PC-9 (cell line): ENCODE data around the gene POMT1. TPM values are rescaled to one million over a fixed set of nuclear protein-coding genes. Genes with fewer than 3 reads are reported as not detected.

Source experiments
- BruUV-seq: library from RNA; stranded (reverse); fragments of 400-500 nt; replicated peaks from 2 replicates; lab custom pipeline; 2021; lab: Mats Ljungman, UMichigan
- CTCF ChIA-PET: fragments of 300-600 bp; sonication (Branson Sonifier 250); formaldehyde crosslinking; loops from one replicate; lab custom pipeline; 2022; ENCODE audit warnings: antibody characterized with exemption; lab: Charles Lee
- POLR2A ChIA-PET: fragments of 300-600 bp; sonication (Branson Sonifier 250); formaldehyde crosslinking; loops from one replicate; lab custom pipeline; 2022; ENCODE audit warnings: antibody characterized with exemption; ENCODE audit not compliant: unreplicated experiment; lab: Charles Lee
- DNase-seq, 2 experiments: peaks; one replicate each; pipeline versions ENCODE4 v3.0.0 to v3.0.0-alpha.2; 2015 to 2022; ENCODE audit warnings: mixed read lengths in 1 of 2
- H2AFZ ChIP-seq: fragments of 200-600 bp; sonication (generic); 2 replicates; pipeline ENCODE4 v1.8.1; 2017; ENCODE audit warnings: antibody characterized with exemption
- H3F3A ChIP-seq: fragments of 200-600 bp; sonication (generic); 2 replicates; pipeline ENCODE4 v1.8.1; 2017; ENCODE audit warnings: antibody characterized with exemption, mild to moderate bottlenecking, low read depth; ENCODE audit not compliant: insufficient read depth
- H3K27ac ChIP-seq: fragments of 200-600 bp; sonication (generic); 2 replicates; pipeline ENCODE4 v1.6.1; 2016; ENCODE audit warnings: mixed run types
- H3K27me3 ChIP-seq: fragments of 200-600 bp; sonication (generic); 2 replicates; pipeline ENCODE4 v1.6.1; 2016; ENCODE audit warnings: low read depth, mixed run types; ENCODE audit not compliant: insufficient read depth
- H3K36me3 ChIP-seq: fragments of 200-600 bp; sonication (generic); 2 replicates; pipeline ENCODE4 v1.6.1; 2016; ENCODE audit warnings: low read depth, mixed run types
- H3K4me1 ChIP-seq: fragments of 200-600 bp; sonication (generic); replicated peaks from 2 replicates; pipeline ENCODE4 v1.6.1; 2016; ENCODE audit warnings: mixed run types; ENCODE audit not compliant: insufficient read depth
- H3K4me2 ChIP-seq: fragments of 200-600 bp; sonication (generic); 2 replicates; pipeline ENCODE4 v1.6.1; 2017; ENCODE audit warnings: mixed run types
- H3K4me3 ChIP-seq: fragments of 200-600 bp; sonication (generic); 2 replicates; pipeline ENCODE4 v1.6.1; 2016; ENCODE audit warnings: mixed run types
- H3K79me2 ChIP-seq: fragments of 200-600 bp; sonication (generic); 2 replicates; pipeline ENCODE4 v1.6.1; 2017; ENCODE audit warnings: low read depth, mixed run types
- H3K9me2 ChIP-seq: fragments of 200-600 bp; sonication (generic); 2 replicates; pipeline ENCODE4 v1.8.1; 2017; ENCODE audit warnings: mild to moderate bottlenecking; ENCODE audit not compliant: insufficient read depth
- H3K9me3 ChIP-seq: fragments of 200-600 bp; sonication (generic); 2 replicates; pipeline ENCODE4 v1.8.1; 2016; ENCODE audit warnings: low read depth; ENCODE audit not compliant: insufficient read depth
- H4K20me1 ChIP-seq: fragments of 200-600 bp; sonication (generic); 2 replicates; pipeline ENCODE4 v1.8.1; 2017; ENCODE audit not compliant: insufficient read depth
- EZH2 ChIP-seq: fragments of 200-600 bp; sonication (generic); IDR thresholded peaks from 2 replicates; pipeline ENCODE4 v1.8.0; 2017; ENCODE audit warnings: antibody characterized with exemption, low read depth
- intact Hi-C: fragments of 100-400 bp; cut with micrococcal nuclease; formaldehyde crosslinking; loops from one replicate; pipeline ENCODE4 v1.10.0; 2022; ENCODE audit not compliant: unreplicated experiment
- total RNA-seq: library from RNA; stranded (reverse); gene quantifications from 2 replicates; pipeline ENCODE4 v1.2.3, GENCODE V29; 2021
- TF ChIP-seq, protein P1 (sequence below): fragments of 200-600 bp; sonication (generic); conservative IDR thresholded peaks from 2 replicates; pipeline ENCODE4 v1.6.1; 2017; ENCODE audit warnings: mixed run types, antibody characterized with exemption, mild to moderate bottlenecking, moderate library complexity

The POMT1 gene
- total RNA-seq, 1 experiment from 2014 or later, result 35.3 TPM

DNA sequence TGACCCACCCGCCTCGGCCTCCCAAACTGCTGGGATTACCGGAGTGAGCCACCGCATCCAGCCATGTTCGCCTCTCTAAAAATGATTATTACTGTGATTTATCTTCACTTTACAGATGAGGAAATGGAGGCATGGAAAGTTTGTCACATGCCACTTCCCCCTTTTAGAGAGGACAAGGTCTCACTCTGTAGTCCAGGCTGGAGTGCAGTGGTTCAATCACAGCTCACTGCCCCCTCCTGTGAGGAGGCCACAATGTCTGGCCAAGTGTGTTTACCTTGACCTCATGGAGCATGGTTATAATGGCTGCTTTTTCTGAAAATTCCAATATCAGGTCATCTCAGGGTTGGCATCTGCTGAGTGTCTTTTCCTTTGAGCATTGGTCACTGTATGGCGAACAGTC is 49.3 kb downstream of the POMT1 start:
- H4K20me1 ChIP-seq, result no peaks in the 10 kb centered on the region
- TF ChIP-seq EZH2, result no peak
- TF ChIP-seq, protein P1, sequence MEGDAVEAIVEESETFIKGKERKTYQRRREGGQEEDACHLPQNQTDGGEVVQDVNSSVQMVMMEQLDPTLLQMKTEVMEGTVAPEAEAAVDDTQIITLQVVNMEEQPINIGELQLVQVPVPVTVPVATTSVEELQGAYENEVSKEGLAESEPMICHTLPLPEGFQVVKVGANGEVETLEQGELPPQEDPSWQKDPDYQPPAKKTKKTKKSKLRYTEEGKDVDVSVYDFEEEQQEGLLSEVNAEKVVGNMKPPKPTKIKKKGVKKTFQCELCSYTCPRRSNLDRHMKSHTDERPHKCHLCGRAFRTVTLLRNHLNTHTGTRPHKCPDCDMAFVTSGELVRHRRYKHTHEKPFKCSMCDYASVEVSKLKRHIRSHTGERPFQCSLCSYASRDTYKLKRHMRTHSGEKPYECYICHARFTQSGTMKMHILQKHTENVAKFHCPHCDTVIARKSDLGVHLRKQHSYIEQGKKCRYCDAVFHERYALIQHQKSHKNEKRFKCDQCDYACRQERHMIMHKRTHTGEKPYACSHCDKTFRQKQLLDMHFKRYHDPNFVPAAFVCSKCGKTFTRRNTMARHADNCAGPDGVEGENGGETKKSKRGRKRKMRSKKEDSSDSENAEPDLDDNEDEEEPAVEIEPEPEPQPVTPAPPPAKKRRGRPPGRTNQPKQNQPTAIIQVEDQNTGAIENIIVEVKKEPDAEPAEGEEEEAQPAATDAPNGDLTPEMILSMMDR, result no peak
- H3K4me1 ChIP-seq, result 0 out of 2 replicates have a peak, but pooled peaks cover 2% of the 10 kb centered on the region
- CTCF ChIA-PET, result no interaction called here
- H3K9me3 ChIP-seq, result no peaks in the 10 kb centered on the region
- no peak overlapping the region for H3K27ac ChIP-seq
- peaks cover 41% of the 10 kb centered on the region for H3K27me3 ChIP-seq
- intact Hi-C loops, result no loop called here
- no peaks in the 10 kb centered on the region for H3K9me2 ChIP-seq
- H3F3A ChIP-seq, result no peaks in the 10 kb centered on the region
- no peaks in the 10 kb centered on the region for H3K79me2 ChIP-seq
- H2AFZ ChIP-seq, result no peak overlapping the region
- H3K36me3 ChIP-seq, result no peaks in the 10 kb centered on the region
- DNase-seq, result no peak
- no peak overlapping the region for H3K4me3 ChIP-seq
- H3K4me2 ChIP-seq, result no peak overlapping the region
- no TSS peak for BruUV-seq
- POLR2A ChIA-PET, result no interaction called here

DNA sequence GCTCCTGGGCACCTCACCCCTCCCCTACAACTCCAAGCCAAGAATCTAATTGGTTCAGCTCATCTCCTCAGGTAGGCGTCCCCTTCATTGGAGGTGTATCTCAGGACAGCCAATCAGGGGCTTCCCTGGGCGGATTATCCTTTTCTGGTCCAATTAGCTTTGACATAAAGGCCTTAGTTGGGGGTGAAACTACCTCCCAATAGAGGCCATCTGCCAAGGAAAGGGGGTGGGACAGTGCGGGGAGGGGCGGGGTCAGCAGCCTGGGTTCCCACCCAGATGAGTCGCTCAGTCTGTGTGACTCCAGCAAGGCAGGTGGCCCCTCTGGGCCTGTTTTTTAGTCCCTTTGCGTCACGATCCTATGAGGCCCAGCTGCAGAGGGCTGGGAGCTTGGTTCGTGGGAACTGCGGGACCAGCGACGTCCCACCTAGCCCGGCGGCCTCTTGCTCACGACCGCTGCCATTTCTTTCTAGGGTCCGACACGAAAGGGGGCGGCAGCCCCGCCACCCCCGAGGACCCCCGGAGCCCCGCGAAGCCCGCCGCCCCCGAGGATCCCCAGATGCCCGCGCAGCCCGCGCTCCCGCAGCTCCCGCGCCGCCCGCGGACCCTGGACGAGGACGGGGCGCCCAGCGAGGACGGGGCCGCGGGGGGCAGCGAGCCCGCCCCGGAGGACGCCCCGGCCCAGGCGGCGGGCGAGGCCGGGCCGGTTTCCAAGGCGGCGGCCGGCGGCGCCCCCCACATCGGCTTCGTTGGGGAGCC is 51.5 kb downstream of the POMT1 start:
- no peaks in the 10 kb centered on the region for H3F3A ChIP-seq
- no peak for TF ChIP-seq EZH2
- TF ChIP-seq, protein P1, result no peak
- no peaks in the 10 kb centered on the region for H3K4me1 ChIP-seq
- BruUV-seq, result no TSS peak
- H2AFZ ChIP-seq, result no peak overlapping the region
- H3K4me3 ChIP-seq, result no peak overlapping the region
- H3K36me3 ChIP-seq, result no peaks in the 10 kb centered on the region
- H3K27ac ChIP-seq, result no peak overlapping the region
- intact Hi-C loops, result no loop called here
- POLR2A ChIA-PET, result no interaction called here
- H3K9me2 ChIP-seq, result no peaks in the 10 kb centered on the region
- no peak overlapping the region for H3K4me2 ChIP-seq
- CTCF ChIA-PET, result no interaction called here
- no peaks in the 10 kb centered on the region for H3K9me3 ChIP-seq
- H3K79me2 ChIP-seq, result no peaks in the 10 kb centered on the region
- peaks cover 19% of the 10 kb centered on the region for H3K27me3 ChIP-seq
- no peaks in the 10 kb centered on the region for H4K20me1 ChIP-seq
- no peak for DNase-seq

DNA sequence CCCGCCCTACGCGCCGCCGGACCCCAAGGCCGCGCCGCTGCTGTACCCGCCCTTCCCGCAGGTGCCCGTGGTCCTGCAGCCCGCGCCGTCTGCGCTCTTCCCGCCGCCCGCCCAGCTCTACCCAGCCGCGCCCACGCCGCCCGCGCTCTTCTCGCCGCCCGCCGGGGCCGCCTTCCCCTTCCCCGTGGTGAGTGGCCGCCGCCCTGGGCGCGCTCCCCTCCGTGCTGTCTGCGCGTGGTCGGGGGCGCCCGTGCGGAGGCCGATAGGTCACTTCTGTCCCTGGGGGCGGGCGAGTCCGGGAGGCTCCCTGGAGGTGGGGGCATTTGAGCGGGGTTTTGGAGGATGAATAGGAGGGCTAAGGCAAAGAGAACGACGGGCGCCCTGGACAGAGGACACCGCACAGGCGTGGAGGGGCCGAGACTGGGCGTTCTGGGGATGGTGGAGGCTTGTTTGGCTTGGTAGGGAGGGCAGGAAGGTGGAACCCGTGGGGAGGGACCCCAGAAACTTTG is 52.2 kb downstream of the POMT1 start:
- ChIA-PET POLR2A (no interaction called here), CTCF (interaction anchor here (0.6 kb wide), 1 partner anchor 306 kb away, joined by 6 read pairs; no protein-coding TSS in a partner anchor)
- Histone ChIP-seq H3F3A (no peaks in the 10 kb centered on the region), H3K9me3 (no peaks in the 10 kb centered on the region), H2AFZ (no peak overlapping the region), H3K4me3 (no peak overlapping the region), H3K36me3 (no peaks in the 10 kb centered on the region), H3K79me2 (no peaks in the 10 kb centered on the region), H4K20me1 (no peaks in the 10 kb centered on the region), H3K27ac (no peak overlapping the region), H3K9me2 (no peaks in the 10 kb centered on the region), H3K4me2 (no peak overlapping the region), H3K4me1 (no peaks in the 10 kb centered on the region), H3K27me3 (peaks cover 12% of the 10 kb centered on the region)
- no peak for TF ChIP-seq EZH2
- TF ChIP-seq, protein P1, result no peak
- DNase-seq, result no peak
- intact Hi-C loops, result no loop called here
- no TSS peak for BruUV-seq
